ENCODE measurements around the gene ZNF557.
"Not testable (repeated sequence)": the region's sequence is repeated elsewhere in the genome, so short reads cannot be mapped to it uniquely, and the experiment has no call there.

ZNF557 gene

DNA sequence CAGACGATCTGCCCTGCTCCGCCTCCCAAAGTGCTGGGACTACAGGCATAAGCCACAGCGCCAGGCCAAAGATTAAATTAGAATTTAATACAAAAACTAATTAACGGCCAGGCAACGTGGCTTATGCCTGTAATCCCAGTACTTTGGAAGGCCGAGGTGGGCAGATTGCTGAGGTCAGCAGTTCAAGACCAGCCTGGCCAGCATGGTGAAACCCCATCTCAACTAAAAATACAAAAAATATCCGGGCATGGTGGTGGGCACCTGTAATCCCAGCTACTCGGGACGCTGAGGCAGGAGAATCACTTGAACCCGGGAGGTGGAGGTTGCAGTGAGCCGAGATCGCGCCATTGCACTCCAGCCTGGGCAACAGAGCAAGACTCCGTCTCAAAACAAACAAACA lies 13.8 kb upstream of the ZNF557 start:
- H3K36me3 ChIP-seq (ENCODE audit: low read depth); DNase-seq (ENCODE audit: low spot score); H3K4me3 ChIP-seq (ENCODE audit: severe bottlenecking); H3K27me3 ChIP-seq (ENCODE audit: insufficient read depth, poor library complexity, severe bottlenecking); ATAC-seq (ENCODE audit: low read depth); H3K27ac ChIP-seq (ENCODE audit: poor library complexity, severe bottlenecking); H3K4me1 ChIP-seq (ENCODE audit: insufficient read depth, poor library complexity, severe bottlenecking); H3K9me3 ChIP-seq (ENCODE audit: severe bottlenecking): not testable (repeated sequence)

DNA sequence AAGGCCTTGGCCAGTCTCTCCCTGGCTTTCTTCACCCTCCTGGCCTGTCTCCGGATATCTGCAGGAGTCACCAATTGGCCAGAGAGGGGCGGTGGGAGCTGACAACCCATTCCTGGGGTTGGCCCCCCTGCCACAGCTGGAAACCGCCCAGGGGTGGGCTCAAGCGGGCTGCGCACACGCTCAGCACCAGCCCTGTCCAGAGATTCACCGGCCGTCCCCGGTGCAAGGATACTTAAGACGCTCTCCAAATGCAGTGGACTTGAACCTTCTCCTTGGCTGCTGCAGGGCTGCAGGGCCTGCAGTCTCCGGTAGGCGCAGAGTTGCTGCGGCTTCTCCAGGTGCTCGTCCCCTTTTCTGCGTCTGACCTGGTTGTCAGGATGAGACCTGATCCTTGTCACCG lies 13.1 kb upstream of the ZNF557 start:
- H3K4me1 ChIP-seq (ENCODE audit: insufficient read depth, poor library complexity, severe bottlenecking); H3K36me3 ChIP-seq (ENCODE audit: low read depth); H3K9me3 ChIP-seq (ENCODE audit: severe bottlenecking); H3K4me3 ChIP-seq (ENCODE audit: severe bottlenecking); H3K27ac ChIP-seq (ENCODE audit: poor library complexity, severe bottlenecking); ATAC-seq (ENCODE audit: low read depth); DNase-seq (ENCODE audit: low spot score); H3K27me3 ChIP-seq (ENCODE audit: insufficient read depth, poor library complexity, severe bottlenecking): not testable (repeated sequence)

DNA sequence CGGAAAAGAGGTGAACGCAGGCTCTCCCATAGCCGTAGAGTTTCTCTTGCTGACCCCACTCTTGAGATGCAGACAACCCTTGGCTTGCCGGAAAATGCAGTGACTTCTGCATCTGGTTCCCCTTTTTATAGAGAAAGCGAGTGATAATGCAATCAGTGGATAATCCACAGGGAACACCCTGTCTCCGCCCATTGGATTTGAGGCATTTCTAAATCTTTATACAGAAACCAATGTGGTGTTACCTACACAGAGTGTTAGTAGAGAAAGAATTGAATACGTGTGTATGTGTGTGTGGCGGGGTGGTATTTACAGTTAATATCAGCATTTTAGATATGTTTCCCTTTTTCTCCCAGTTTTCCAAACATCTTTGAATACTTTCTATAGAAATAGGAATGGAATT lies 10.9 kb upstream of the ZNF557 start, which contains the start of gene MBD3L3:
Gene MBD3L3, minus strand, starts transcription at position 101 of the 400 bp plus-strand sequence. Its CDS starts 71 bp downstream, at position 30.
- ATAC-seq (ENCODE audit: low read depth); H3K4me3 ChIP-seq (ENCODE audit: severe bottlenecking); DNase-seq (ENCODE audit: low spot score); H3K9me3 ChIP-seq (ENCODE audit: severe bottlenecking); H3K36me3 ChIP-seq (ENCODE audit: low read depth); H3K4me1 ChIP-seq (ENCODE audit: insufficient read depth, poor library complexity, severe bottlenecking); H3K27ac ChIP-seq (ENCODE audit: poor library complexity, severe bottlenecking); H3K27me3 ChIP-seq (ENCODE audit: insufficient read depth, poor library complexity, severe bottlenecking): not testable (repeated sequence)

DNA sequence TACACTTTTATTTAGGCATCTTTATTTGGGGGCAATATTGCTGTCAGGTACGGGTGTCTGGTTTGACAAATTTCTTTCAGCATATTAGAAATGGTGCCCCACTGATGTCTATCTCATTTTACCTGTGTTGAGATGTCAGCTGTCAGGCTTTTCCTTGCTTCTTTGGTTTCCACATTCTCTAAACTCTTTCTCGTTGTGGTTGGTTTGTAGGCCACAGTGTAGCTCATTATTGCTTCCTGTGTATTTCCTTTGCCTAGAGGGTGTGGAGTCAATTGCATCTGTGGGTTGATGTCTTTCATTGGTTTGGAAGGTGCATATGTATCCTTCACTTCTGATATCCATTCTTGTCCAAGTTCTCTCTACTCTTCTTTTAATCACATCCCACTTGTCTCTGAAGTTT lies 9.5 kb upstream of the ZNF557 start:
- ATAC-seq (ENCODE audit: low read depth); H3K4me3 ChIP-seq (ENCODE audit: severe bottlenecking); H3K36me3 ChIP-seq (ENCODE audit: low read depth); H3K9me3 ChIP-seq (ENCODE audit: severe bottlenecking); H3K27ac ChIP-seq (ENCODE audit: poor library complexity, severe bottlenecking); H3K27me3 ChIP-seq (ENCODE audit: insufficient read depth, poor library complexity, severe bottlenecking); DNase-seq (ENCODE audit: low spot score); H3K4me1 ChIP-seq (ENCODE audit: insufficient read depth, poor library complexity, severe bottlenecking): not testable (repeated sequence)

DNA sequence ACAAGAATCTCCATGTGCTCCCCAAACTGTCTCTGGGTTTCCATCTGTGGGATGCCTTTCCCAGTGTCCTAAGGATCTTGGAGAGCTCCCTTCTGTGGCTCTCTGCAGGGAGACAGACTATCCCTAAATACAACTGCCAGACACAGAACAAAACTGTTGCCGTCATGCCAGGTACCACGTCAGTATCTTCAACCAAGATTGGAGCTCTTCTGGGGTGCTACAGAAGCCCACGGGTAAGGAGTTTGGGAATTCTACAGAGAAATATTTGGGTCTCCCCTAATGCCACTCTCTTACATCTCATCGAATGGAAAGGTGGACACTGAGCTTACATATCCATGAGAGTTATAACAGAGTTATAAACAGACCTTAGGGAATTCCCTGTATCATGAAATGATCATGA lies 6.2 kb upstream of the ZNF557 start:
- Histone ChIP-seq H3K4me1 (ENCODE audit: insufficient read depth, poor library complexity, severe bottlenecking) (no peaks in the 10 kb centered on the region), H3K27me3 (ENCODE audit: insufficient read depth, poor library complexity, severe bottlenecking) (no peaks in the 10 kb centered on the region), H3K9me3 (ENCODE audit: severe bottlenecking) (no peaks in the 10 kb centered on the region), H3K27ac (ENCODE audit: poor library complexity, severe bottlenecking) (no peak overlapping the region), H3K36me3 (ENCODE audit: low read depth) (no peaks in the 10 kb centered on the region), H3K4me3 (ENCODE audit: severe bottlenecking) (no peak overlapping the region)
- ATAC-seq (ENCODE audit: low read depth) (no peak), DNase-seq (ENCODE audit: low spot score) (no peak)
- TF ChIP-seq, protein P1, sequence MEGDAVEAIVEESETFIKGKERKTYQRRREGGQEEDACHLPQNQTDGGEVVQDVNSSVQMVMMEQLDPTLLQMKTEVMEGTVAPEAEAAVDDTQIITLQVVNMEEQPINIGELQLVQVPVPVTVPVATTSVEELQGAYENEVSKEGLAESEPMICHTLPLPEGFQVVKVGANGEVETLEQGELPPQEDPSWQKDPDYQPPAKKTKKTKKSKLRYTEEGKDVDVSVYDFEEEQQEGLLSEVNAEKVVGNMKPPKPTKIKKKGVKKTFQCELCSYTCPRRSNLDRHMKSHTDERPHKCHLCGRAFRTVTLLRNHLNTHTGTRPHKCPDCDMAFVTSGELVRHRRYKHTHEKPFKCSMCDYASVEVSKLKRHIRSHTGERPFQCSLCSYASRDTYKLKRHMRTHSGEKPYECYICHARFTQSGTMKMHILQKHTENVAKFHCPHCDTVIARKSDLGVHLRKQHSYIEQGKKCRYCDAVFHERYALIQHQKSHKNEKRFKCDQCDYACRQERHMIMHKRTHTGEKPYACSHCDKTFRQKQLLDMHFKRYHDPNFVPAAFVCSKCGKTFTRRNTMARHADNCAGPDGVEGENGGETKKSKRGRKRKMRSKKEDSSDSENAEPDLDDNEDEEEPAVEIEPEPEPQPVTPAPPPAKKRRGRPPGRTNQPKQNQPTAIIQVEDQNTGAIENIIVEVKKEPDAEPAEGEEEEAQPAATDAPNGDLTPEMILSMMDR (IDR thresholded peaks at IDR 0.05; ENCODE audit: poor library complexity, severe bottlenecking) = no peak

DNA sequence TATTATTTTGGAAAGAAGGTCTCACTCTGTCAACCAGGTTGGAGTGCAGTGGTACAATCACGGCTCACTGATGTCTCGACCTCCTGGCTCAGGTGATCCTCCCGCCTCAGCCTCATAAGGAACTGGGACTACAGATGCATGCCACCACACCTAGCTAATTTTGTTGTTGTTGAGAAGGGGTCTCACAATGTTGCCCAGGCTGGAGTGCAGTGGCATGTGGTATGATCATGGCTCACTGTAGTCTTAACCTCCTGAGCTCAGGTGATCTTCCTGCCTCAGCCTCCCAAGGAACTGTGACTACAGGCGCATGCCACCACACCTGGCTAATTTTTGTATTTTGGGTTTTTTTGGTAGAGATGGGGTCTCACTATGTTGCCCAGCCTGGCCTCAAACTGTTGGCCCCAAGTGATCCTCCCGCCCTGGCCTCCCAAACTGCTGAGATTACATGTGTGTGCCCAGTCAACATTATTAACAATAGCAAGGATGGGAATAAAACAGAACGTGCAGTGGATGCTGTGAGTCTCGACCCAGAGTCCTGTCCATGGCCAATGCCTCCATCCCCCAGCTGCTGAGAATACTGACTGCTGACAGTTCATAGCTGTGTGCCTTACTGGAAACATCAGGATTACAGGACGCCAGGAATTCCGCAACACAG lies 5.6 kb upstream of the ZNF557 start:
- no peaks in the 10 kb centered on the region for H3K4me1 ChIP-seq (ENCODE audit: insufficient read depth, poor library complexity, severe bottlenecking)
- H3K27me3 ChIP-seq (ENCODE audit: insufficient read depth, poor library complexity, severe bottlenecking) = no peaks in the 10 kb centered on the region
- TF ChIP-seq, protein P1 (IDR thresholded peaks at IDR 0.05; ENCODE audit: poor library complexity, severe bottlenecking) = no peak
- no peaks in the 10 kb centered on the region for H3K9me3 ChIP-seq (ENCODE audit: severe bottlenecking)
- H3K27ac ChIP-seq (ENCODE audit: poor library complexity, severe bottlenecking) = no peak overlapping the region
- H3K4me3 ChIP-seq (ENCODE audit: severe bottlenecking) = no peak overlapping the region
- no peaks in the 10 kb centered on the region for H3K36me3 ChIP-seq (ENCODE audit: low read depth)
- DNase-seq (ENCODE audit: low spot score) (no peak), ATAC-seq (ENCODE audit: low read depth) (no peak)

DNA sequence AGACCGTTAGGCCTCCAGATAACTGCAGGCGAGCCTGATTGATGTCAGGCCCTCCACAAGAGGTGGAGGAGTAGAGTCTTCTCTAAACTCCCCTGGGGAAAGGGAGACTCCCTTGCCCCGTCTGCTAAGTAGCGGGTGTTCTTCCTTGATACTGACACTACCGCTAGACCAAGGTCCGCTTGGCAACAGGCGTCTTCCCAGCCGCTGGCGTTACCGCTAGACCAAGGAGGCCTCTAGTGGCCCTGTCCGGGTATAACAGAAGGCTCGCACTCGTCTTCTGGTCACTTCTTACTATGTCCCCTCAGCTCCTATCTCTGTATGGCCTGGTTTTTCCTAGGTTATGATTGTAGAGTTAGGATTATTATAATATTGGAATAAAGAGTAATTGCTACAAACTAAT lies 2.4 kb upstream of the ZNF557 start:
- H3K4me3 ChIP-seq (ENCODE audit: severe bottlenecking); ATAC-seq (ENCODE audit: low read depth); DNase-seq (ENCODE audit: low spot score); H3K27me3 ChIP-seq (ENCODE audit: insufficient read depth, poor library complexity, severe bottlenecking); H3K4me1 ChIP-seq (ENCODE audit: insufficient read depth, poor library complexity, severe bottlenecking); H3K9me3 ChIP-seq (ENCODE audit: severe bottlenecking); H3K27ac ChIP-seq (ENCODE audit: poor library complexity, severe bottlenecking): not testable (repeated sequence)
- H3K36me3 ChIP-seq (ENCODE audit: low read depth) = peaks cover 15% of the 10 kb centered on the region
- TF ChIP-seq, protein P1 (IDR thresholded peaks at IDR 0.05; ENCODE audit: poor library complexity, severe bottlenecking) = peak; percentile 16
